Prostate gland (tissue), 2 donors: ENCODE results near the gene SLC22A12. TPM values are rescaled to one million over a fixed set of nuclear protein-coding genes. Genes with fewer than 3 reads are reported as not detected.

Experiments
- DNase-seq: peaks from one replicate; pipeline ENCODE4 v3.0.0-alpha.2; 2019; ENCODE audit warnings: low spot score
- H3K27ac ChIP-seq, 2 donors: fragments of 200-600 bp; sonication (generic); 2 replicates each; pipeline ENCODE4 v1.5.1; 2017 to 2019
- H3K27me3 ChIP-seq: fragments of 200-600 bp; sonication (generic); replicated peaks from 2 replicates; pipeline ENCODE4 v1.5.1; 2019; ENCODE audit not compliant: insufficient read depth
- H3K36me3 ChIP-seq, 2 donors: fragments of 200-600 bp; sonication (generic); 1 replicate in 1 of 2; 2 replicates in 1 of 2; pipeline versions ENCODE4 v1.5.1 to v1.8.1; 2017 to 2019
- H3K4me1 ChIP-seq: fragments of 200-600 bp; sonication (generic); replicated peaks from 2 replicates; pipeline ENCODE4 v1.5.1; 2019
- H3K4me3 ChIP-seq, 2 donors: fragments of 200-600 bp; sonication (generic); 2 replicates each; pipeline ENCODE4 v1.5.1; 2017 to 2019
- H3K9me3 ChIP-seq: fragments of 200-600 bp; sonication (generic); 2 replicates; pipeline ENCODE4 v1.5.1; 2017
- POLR2A ChIP-seq: fragments of 450-650 bp; IDR thresholded peaks from one replicate; pipeline ENCODE4 v1.6.1; 2016; ENCODE audit warnings: antibody characterized with exemption, mild to moderate bottlenecking
- POLR2AphosphoS5 ChIP-seq: sonication (generic); formaldehyde crosslinking; IDR thresholded peaks from one replicate; pipeline ENCODE4 v1.6.1; 2017; ENCODE audit warnings: antibody characterized with exemption
- WGBS: methylation state at CpG from one replicate; pipeline ENCODE4 v1.1.5; 2018; 5-methylcytosine and 5-hydroxymethylcytosine counted together
- intact Hi-C: fragments of 100-400 bp; cut with DNase I; formaldehyde crosslinking; loops from one replicate; pipeline ENCODE4 v1.14.2; 2022
- total RNA-seq, 2 donors: library from RNA; depleted of rRNA; stranded (reverse); fragments of >200 nt; gene quantifications; one replicate each; pipeline ENCODE4 v1.1.0, GENCODE V29; 2016
- TF ChIP-seq, protein P1 (sequence below), 4 experiments: fragments of 200-600 bp in 2 of 4; fragments of 450-650 bp in 2 of 4; sonication (generic) in 2 of 4; IDR thresholded peaks; 1 replicate in 3 of 4; 2 replicates in 1 of 4; pipeline ENCODE4 v1.5.1; 2016 to 2019; ENCODE audit warnings: antibody characterized with exemption in 4 of 4, mild to moderate bottlenecking in 2 of 4, moderate library complexity in 2 of 4

The SLC22A12 gene
- total RNA-seq, 2 donors from 2014 or later: not detected

DNA sequence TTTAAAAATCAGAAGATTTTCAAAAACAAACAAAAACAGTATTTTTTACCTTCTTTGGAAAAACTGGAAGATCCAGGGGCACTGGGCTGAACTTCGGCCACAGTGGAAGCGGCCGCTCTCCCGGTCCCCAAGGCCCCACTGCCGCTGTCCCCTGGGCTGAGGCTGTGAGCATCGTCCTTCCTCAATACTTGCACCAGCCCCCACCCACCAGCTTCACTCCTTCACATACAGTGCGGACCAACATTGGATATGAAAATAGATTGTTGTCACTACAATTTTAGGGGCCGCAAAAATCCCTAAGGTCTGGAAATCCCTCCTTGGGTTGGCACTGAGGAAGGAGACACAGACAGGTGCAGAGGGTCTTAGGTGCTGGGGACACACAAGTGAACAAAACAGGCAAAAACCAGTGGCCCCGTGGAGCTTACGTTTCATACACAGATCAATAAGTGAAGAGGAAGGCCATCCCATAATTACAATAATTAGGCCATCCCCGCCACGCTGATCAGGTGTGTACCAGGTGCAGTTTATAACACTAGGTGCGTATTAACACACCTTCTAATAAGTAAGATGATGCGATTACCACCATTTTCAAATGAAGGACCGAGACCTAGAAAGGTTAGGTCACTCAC, 28.2 kb upstream of the SLC22A12 start:
- intact Hi-C loops: no loop called here
- WGBS: 96% methylated on average over 15 of the region's 15 CpGs
- Histone ChIP-seq H3K4me3 (no peak overlapping the region), H3K36me3 (no peaks in the 10 kb centered on the region), H3K4me1 (no peaks in the 10 kb centered on the region), H3K9me3 (no peaks in the 10 kb centered on the region), H3K27ac (no peak overlapping the region), H3K27me3 (no peaks in the 10 kb centered on the region)
- TF ChIP-seq, protein P1, sequence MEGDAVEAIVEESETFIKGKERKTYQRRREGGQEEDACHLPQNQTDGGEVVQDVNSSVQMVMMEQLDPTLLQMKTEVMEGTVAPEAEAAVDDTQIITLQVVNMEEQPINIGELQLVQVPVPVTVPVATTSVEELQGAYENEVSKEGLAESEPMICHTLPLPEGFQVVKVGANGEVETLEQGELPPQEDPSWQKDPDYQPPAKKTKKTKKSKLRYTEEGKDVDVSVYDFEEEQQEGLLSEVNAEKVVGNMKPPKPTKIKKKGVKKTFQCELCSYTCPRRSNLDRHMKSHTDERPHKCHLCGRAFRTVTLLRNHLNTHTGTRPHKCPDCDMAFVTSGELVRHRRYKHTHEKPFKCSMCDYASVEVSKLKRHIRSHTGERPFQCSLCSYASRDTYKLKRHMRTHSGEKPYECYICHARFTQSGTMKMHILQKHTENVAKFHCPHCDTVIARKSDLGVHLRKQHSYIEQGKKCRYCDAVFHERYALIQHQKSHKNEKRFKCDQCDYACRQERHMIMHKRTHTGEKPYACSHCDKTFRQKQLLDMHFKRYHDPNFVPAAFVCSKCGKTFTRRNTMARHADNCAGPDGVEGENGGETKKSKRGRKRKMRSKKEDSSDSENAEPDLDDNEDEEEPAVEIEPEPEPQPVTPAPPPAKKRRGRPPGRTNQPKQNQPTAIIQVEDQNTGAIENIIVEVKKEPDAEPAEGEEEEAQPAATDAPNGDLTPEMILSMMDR (IDR thresholded peaks at IDR 0.05): no peak
- no peak for DNase-seq

DNA sequence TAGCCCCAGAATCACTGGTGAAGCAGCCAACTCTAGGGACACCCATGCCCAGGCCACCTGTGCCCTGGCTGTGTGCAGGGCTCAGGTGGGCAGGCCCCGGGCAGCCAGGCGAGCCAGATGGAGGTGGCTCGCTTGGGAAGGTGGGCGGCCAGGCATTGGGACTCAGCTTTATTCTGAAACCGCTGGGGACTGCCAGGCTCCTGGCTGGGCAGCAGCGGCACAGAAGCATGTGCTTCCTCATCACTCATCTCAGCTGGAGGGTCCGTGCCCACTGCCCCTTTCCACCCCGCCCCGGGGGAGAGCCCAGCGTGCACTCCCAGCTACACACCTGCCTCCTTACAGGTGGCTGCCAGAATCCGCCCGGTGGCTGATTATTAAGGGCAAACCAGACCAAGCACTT, 27.1 kb upstream of the SLC22A12 start:
- no peak for DNase-seq
- no peaks in the 10 kb centered on the region for H3K9me3 ChIP-seq
- H3K4me1 ChIP-seq: no peaks in the 10 kb centered on the region
- no peaks in the 10 kb centered on the region for H3K27me3 ChIP-seq
- intact Hi-C loops: no loop called here
- WGBS: 90% methylated on average over 12 of the region's 12 CpGs
- H3K36me3 ChIP-seq: no peaks in the 10 kb centered on the region
- no peak overlapping the region for H3K4me3 ChIP-seq
- TF ChIP-seq POLR2A: no peak
- no peak for TF ChIP-seq POLR2AphosphoS5
- TF ChIP-seq, protein P1 (IDR thresholded peaks at IDR 0.05): no peak
- no peak overlapping the region for H3K27ac ChIP-seq

DNA sequence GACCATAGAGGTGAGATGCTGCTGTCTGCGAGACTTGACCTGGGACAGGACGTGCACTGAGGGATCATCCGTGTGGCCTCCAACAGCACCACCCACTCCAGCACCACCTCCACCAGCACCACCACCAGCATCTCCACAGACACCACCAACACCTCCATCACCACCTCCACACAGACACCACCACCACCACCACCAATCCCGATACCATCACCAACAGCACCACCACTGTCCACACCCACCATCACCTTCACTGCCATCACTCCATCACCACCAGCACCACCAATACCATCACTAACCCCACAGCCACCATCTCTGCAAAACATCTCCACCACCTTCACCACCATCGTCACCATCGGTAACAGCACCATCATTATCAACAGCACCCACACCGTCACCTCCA, 26.6 kb upstream of the SLC22A12 start:
- intact Hi-C loops: no loop called here
- H3K4me1 ChIP-seq: no peaks in the 10 kb centered on the region
- no peak overlapping the region for H3K27ac ChIP-seq
- no peak for DNase-seq
- no peak overlapping the region for H3K4me3 ChIP-seq
- WGBS: 98% methylated on average over 7 of the region's 7 CpGs
- TF ChIP-seq, protein P1 (IDR thresholded peaks at IDR 0.05): no peak
- no peak for TF ChIP-seq POLR2AphosphoS5
- no peak for TF ChIP-seq POLR2A
- no peaks in the 10 kb centered on the region for H3K36me3 ChIP-seq
- no peaks in the 10 kb centered on the region for H3K9me3 ChIP-seq
- H3K27me3 ChIP-seq: no peaks in the 10 kb centered on the region

GRCh38 chr11:64564947-64565889, 25.8 kb upstream of the SLC22A12 start:
- 87% methylated on average over 24 of the region's 24 CpGs for WGBS
- intact Hi-C loops: no loop called here
- Histone ChIP-seq H3K27me3 (no peaks in the 10 kb centered on the region), H3K9me3 (no peaks in the 10 kb centered on the region), H3K27ac (no peak overlapping the region), H3K36me3 (no peaks in the 10 kb centered on the region), H3K4me3 (no peak overlapping the region), H3K4me1 (no peaks in the 10 kb centered on the region)
- DNase-seq: no peak
- TF ChIP-seq POLR2AphosphoS5: no peak
- no peak for TF ChIP-seq POLR2A
- TF ChIP-seq, protein P1 (IDR thresholded peaks at IDR 0.05): no peak
